GM23248 (cell line): Measurements from ENCODE around the gene CFAP54.

Experiments
- EZH2 ChIP-seq: fragments of 200-600 bp; sonication (generic); IDR thresholded peaks from 2 replicates; pipeline ENCODE4 v1.6.1; 2018; ENCODE audit warnings: antibody characterized with exemption, mild to moderate bottlenecking; ENCODE audit not compliant: insufficient read depth, poor library complexity, severe bottlenecking
- EZH2phosphoT487 ChIP-seq: fragments of 200-600 bp; sonication (generic); IDR thresholded peaks from 2 replicates; pipeline ENCODE4 v1.6.1; 2018; ENCODE audit warnings: antibody characterized with exemption, moderate library complexity, mild to moderate bottlenecking, low read depth; ENCODE audit not compliant: insufficient read depth

GRCh38 chr12:96495841-96496545, 6.6 kb downstream of the CFAP54 start:
- TF ChIP-seq EZH2phosphoT487 = no peak
- no peak for TF ChIP-seq EZH2
